T-helper 1 cell (primary cell): ENCODE measurements around the gene CDH2.

Experiments
- DNase-seq, 5 donors: peaks; one replicate each; pipeline ENCODE4 v3.0.0-alpha.2; 2012 to 2020
- total RNA-seq, 4 donors: gene quantifications; one replicate each; lab custom pipeline; 2026; lab: John Stamatoyannopoulos, UW

Gene CDH2
- total RNA-seq = 0 reads per million in 4 donors

DNA sequence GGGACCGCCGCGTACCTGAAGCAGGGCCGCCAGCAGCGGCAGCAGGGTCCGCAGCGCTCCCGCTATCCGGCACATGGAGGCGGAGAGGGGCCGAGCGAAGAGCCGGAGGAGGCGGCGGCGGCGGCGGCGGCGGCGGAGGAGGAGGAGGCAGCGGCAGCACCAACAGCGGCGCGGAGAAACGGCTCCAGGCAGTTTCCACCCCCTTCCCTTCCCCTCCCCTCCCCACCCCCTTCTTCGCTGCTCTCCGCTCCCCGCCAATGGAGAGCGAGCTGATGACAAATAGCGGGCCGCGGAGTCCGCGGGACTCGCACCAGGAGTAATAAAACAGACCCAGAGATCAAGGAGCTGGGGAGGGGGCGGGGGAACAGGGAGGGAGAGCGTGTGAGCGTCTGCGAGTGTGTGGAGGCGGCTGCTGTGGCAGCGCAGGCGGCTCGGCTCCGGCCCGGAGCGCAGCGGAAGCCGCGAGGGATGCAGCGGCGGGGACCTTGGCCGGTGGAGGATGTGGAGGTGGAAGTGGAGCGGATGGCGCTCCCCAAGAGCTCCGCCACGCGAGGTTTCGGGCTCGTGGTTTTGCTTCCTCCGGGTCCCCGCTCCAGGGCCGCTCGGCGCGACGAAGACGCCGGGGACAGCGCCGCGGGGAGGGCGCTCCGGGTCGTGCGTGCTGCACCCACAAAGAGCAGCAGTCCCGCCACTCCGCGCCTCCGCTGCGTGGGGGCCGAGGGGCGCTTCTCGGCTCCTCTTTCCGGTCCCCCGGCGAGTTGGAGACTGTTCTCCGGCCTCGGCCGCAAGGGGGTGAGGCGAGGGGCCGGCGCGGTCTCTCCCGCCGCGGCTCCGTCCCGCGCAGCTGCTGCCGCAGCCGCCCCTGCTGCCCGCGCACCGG lies at the start of gene CDH2:
Gene CDH2, minus strand, starts transcription at position 183 of the 880 bp plus-strand sequence. Its CDS starts 108 bp downstream, at position 75.
- DNase-seq = peak in 1 of 5 donors; percentile 29

DNA sequence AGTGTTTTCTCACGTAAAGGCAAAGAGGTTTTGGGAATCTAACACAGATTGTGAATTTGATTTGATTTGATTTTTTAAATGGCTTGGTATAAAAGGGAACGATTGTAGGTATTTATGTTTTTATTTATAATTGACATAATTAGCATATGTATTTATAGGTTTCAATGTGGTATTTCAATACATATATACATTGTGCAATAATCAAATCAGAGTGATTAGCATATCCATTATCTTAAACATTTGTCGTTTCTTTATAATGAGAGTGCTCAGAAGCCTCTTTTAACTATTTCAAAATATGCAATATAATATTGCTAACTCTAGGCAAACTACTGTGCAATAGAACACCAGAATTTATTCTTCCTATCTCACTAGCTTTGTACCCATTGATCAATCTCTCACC lies 35.1 kb upstream of the CDH2 start:
- no peak for DNase-seq

DNA sequence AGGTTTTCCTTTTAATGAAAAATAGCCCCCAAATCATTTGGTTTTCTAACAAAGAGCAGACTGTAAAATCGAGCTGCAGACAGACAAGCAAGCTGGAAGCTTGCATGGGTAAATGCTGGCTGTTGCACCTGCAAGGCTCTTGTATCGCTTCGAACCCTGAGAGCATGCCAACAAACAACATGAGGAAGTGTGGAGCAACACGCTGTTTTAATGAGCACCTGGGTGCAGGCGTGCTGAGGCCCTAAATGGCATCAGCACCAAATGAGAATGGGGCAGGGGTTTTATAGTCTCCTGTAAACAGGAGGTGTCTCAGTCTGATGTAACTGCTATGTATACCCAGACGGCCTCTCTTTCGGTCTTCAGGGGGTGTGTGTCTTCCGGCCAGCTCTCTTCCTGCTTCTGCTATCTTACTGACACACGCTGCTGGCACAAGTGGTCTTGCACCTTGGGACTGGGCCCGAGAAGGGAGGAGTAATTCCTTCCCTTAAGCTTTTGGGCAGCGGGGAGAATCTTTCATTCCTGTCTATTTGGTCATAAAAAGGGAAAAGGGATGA lies 31.9 kb upstream of the CDH2 start:
- DNase-seq = no peak

- no peak for DNase-seq
Observed at GRCh38 chr18:28208268-28208667, 31.3 kb upstream of the CDH2 start.

- no peak for DNase-seq
Observed at GRCh38 chr18:28204154-28204553, 27.2 kb upstream of the CDH2 start.

- no peak for DNase-seq
Observed at GRCh38 chr18:28201056-28201455, 24.1 kb upstream of the CDH2 start.

DNA sequence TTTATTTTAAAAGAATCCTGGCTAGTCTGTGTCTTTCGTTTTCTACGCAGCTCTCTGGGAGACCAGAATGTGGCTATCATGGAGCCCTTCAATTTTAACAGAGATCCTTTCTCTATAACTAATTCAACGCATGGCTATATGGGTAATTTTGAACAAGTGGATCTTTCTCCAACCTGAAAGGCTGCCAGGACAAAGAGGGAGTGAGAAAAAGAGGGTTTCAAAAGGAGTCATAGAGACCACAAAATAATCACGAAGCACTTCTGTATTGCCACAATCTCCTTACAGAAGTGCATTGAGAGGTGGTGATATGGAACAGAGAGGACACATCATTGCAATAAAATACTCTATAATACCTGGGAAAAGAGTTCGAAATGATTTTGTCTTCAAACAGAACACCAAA lies 21.7 kb upstream of the CDH2 start:
- DNase-seq = no peak

DNA sequence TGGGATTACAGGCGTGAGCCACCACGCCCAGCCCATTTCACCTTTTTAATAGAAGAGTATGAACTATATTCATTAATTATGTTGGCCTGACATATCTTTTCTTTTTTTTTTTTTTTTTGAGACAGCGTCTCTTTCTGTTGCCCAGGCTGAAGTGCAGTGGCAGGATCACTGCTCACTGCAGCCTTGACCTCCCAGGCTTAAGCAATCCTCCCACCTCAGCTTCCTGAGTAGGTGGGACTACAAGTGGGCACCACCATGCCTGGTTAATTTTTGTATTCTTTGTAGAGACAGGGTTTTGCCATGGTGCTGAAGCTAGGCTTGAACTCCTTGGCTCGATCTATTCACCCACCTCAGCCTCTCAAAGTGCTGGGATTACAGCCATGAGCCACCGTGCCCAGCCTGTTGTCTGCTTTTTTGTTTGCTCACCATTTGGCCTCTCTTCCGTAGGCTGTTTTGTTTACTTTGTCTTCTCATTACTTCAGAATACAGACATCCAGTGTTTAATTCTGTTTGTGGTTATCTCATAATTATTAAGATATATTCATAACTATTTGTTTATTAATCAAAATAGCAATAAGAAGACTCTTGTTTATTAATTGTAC lies 16.3 kb upstream of the CDH2 start:
- no peak for DNase-seq

GRCh38 chr18:28189400-28190239 lies 12.7 kb upstream of the CDH2 start:
- DNase-seq = peak in 1 of 5 donors; percentile 18

- DNase-seq = no peak
Observed at GRCh38 chr18:28185121-28185520, 8.2 kb upstream of the CDH2 start.

- DNase-seq = no peak
Observed at GRCh38 chr18:28183418-28184078, 6.6 kb upstream of the CDH2 start.

DNA sequence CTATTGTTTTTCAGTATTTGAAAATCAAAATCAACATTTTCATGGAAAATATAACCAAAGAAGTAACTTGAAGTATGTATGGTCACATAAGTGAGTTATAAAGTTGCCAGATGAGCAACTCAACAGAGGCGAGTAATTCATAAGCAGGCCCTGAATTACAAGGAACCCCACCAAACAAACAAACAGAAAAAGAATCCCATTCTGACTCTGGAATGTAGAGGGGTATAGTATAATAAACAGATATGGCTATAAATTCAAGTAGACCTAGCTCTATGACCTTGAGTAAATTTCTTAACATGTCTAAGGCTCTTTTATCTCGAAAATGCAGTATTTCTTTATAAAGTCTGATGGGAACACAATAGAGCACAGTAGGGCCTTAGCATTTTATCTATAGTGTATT lies 4.7 kb upstream of the CDH2 start:
- no peak for DNase-seq

DNA sequence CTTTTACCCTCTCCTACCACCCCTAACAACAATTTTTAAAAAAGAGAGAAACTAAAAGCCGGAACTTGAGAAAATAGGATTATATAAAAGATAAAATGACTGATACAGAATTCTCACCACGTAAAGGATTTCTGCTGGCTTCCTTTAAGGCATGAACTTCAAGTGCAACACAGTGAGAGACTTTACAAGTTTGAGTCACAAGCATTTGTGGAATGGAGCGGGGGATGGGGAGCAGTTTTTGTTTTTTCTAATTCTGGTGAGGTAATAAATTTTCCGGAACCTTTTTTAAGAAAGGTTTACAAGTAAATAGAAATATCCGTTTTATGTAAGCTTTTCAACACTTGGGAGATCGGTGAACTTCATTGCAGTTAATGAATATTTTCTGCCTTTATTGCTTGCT lies 1.8 kb upstream of the CDH2 start:
- no peak for DNase-seq

GRCh38 chr18:28177828-28178635 lies 1.1 kb upstream of the CDH2 start:
- DNase-seq = no peak

DNA sequence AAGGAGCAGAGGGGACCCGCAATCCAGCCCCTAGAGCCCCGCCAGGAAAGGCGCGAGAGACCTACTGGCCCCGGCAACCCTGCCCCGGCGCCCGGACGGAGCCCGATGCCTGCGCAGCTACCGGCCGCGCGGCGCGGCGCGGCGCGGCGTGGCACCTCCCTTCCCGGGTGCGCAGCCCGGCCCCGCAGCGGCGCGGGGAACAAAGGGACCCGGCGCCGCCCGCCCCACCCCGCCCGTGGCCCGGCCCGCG lies 307 bp downstream of the CDH2 start:
- DNase-seq = no peak

GRCh38 chr18:28175930-28176697 lies 816 bp downstream of the CDH2 start:
- no peak for DNase-seq

DNA sequence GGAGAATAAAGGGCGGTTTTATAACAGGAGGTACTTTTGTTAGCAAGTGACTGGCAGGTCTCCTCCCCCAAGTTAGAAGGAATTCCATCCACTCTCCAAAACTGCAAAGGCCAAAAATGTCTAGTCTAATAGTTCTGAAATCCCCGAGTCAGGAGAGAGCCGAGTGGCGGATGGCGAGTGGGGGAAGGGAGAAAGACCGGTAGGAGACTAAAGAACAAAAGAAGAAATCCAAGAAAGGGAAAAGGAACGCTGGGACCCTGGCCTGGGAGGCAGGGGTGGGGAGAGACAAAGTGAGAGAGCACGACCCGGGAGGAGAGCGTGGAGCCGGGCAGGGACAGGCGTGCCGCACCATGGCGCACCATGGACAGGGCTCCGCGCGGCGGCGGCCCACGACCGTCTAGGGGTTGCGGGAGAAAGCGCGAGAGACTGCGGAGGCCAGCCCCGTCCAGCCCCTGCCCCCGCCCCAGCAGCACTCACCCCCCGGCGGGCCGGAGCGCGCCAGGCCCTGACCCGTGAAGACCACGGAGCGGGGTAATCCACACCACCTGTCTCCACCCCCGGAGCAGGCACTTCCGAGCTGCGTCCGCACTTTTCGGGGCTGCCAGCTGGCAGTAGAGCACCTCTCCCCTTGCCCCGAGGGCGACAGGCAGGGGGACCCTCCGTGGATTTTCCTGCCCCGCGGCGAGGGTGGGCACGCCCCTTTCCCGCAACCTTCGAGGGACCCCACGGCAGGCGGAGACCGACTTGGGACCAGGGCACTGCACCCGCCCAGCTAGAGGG lies 1.6 kb downstream of the CDH2 start:
- no peak for DNase-seq

DNA sequence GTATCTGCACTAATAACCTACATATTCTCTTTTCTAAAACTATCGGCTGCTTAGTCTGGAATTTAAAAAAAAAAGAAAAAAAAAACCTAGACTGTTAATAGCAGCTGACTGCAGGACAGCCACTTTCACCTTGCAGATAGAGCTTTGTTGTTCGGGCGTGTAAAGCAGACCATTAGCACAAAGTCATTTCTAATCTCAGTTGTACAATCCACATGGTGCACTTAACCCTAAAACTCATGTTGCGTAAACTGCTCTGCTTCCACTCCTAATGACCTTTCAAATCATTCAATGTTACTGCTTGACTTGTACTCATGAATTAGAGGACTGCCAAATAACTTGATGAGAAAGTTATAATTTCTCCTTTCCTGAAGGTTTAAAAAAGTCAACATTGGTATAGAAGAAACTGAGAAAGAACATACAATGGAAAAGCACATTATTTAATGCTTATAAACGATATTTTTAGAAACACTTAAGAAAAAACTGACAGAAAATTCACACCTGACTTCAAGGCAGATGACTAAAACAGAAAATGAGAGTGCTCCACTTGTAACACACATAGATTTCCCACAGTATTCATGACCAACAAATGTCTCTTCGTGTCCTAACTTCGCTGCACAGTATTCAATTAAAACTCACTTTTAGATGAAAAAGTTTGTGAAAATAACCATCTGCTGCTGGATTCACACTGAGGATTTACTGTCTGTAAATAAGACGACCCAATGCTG lies 2.6 kb downstream of the CDH2 start:
- no peak for DNase-seq

DNA sequence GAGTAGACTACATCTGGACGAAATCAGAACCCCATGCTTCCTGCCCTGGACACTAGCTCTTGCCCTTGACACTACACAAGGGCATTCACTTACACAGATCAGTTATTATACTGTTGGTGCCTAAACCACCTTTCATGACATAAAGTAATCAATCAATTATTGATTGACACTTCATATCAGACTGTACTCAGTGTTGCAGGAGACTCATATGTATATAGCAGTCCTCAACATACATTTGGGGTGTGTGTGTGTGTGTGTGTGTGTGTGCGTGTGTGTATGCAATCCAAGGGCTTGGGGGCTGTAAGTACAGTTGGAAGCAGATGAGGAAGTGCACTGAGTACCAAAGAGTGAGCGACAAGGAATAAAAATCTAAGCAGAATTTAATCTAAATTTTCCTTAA lies 5.1 kb downstream of the CDH2 start:
- no peak for DNase-seq

DNA sequence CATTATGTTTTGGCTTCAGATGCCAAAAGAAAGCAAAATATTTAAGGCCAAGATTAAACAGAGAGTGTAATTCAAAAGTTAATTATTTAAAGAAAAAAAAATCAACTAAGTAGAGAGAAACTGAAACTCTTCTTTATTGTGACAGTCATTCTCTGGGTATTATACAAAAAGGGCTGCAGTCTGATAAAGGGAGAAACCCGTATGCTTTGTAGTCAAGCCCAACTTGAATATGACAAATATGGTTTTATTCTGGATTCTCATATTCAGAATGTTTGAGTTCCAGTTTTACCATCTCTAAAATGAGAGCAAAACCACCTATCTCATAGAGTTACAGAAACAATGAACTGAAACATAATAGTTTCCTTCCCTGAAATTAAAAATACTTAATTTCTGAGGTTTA lies 8.2 kb downstream of the CDH2 start:
- DNase-seq = no peak
